ENCODE results near the gene HADH.

HADH gene

GRCh38 chr4:108036213-108036612, 46.5 kb downstream of the HADH start:
- Histone ChIP-seq H3K36me3 (ENCODE audit: control insufficient read depth, insufficient read depth, low read length) (no peaks in the 10 kb centered on the region), H3K9ac (no peak overlapping the region), H3K9me3 (ENCODE audit: control insufficient read depth, low read length) (no peaks in the 10 kb centered on the region), H3K27me3 (ENCODE audit: control insufficient read depth, insufficient read depth, low read length) (no peaks in the 10 kb centered on the region), H3K27ac (no peak overlapping the region), H2AFZ (no peak overlapping the region), H3K4me3 (ENCODE audit: low read depth, low read length) (no peak overlapping the region), H3K79me2 (no peaks in the 10 kb centered on the region), H3K4me2 (ENCODE audit: low read length) (no peak overlapping the region), H3K4me1 (no peaks in the 10 kb centered on the region)
- no peak for TF ChIP-seq CTCF (IDR thresholded peaks at IDR 0.05)

GRCh38 chr4:108037884-108038283, 48.2 kb downstream of the HADH start:
- Histone ChIP-seq H3K9me3 (ENCODE audit: control insufficient read depth, low read length) (no peaks in the 10 kb centered on the region), H3K36me3 (ENCODE audit: control insufficient read depth, insufficient read depth, low read length) (no peaks in the 10 kb centered on the region), H3K4me3 (ENCODE audit: low read depth, low read length) (no peak overlapping the region), H3K4me2 (ENCODE audit: low read length) (no peak overlapping the region), H3K27me3 (ENCODE audit: control insufficient read depth, insufficient read depth, low read length) (no peaks in the 10 kb centered on the region), H2AFZ (no peak overlapping the region), H3K79me2 (no peaks in the 10 kb centered on the region), H3K9ac (no peak overlapping the region), H3K27ac (no peak overlapping the region), H3K4me1 (no peaks in the 10 kb centered on the region)
- TF ChIP-seq CTCF (IDR thresholded peaks at IDR 0.05) = no peak

- peaks cover 2% of the 10 kb centered on the region for H3K4me1 ChIP-seq
- H3K4me2 ChIP-seq (ENCODE audit: low read length) = no peak overlapping the region
- H3K4me3 ChIP-seq (ENCODE audit: low read depth, low read length) = no peak overlapping the region
- H3K27ac ChIP-seq = no peak overlapping the region
- TF ChIP-seq CTCF (IDR thresholded peaks at IDR 0.05) = no peak
- H3K79me2 ChIP-seq = no peaks in the 10 kb centered on the region
- H2AFZ ChIP-seq = no peak overlapping the region
- no peaks in the 10 kb centered on the region for H3K9me3 ChIP-seq (ENCODE audit: control insufficient read depth, low read length)
- no peak overlapping the region for H3K9ac ChIP-seq
- no peaks in the 10 kb centered on the region for H3K27me3 ChIP-seq (ENCODE audit: control insufficient read depth, insufficient read depth, low read length)
- no peaks in the 10 kb centered on the region for H3K36me3 ChIP-seq (ENCODE audit: control insufficient read depth, insufficient read depth, low read length)
These were observed 53.2 kb downstream of the HADH start for GRCh38 chr4:108042927-108043326.

- Histone ChIP-seq H3K79me2 (no peaks in the 10 kb centered on the region), H3K36me3 (ENCODE audit: control insufficient read depth, insufficient read depth, low read length) (no peaks in the 10 kb centered on the region), H3K27me3 (ENCODE audit: control insufficient read depth, insufficient read depth, low read length) (no peaks in the 10 kb centered on the region), H3K4me2 (ENCODE audit: low read length) (no peak overlapping the region), H3K9me3 (ENCODE audit: control insufficient read depth, low read length) (no peaks in the 10 kb centered on the region), H3K27ac (no peak overlapping the region), H3K4me1 (peaks cover 2% of the 10 kb centered on the region), H3K4me3 (ENCODE audit: low read depth, low read length) (no peak overlapping the region), H3K9ac (no peak overlapping the region), H2AFZ (no peak overlapping the region)
- no peak for TF ChIP-seq CTCF (IDR thresholded peaks at IDR 0.05)
These were observed 53.8 kb downstream of the HADH start for GRCh38 chr4:108043526-108043925.

- Histone ChIP-seq H3K4me1 (peaks cover 2% of the 10 kb centered on the region), H3K79me2 (no peaks in the 10 kb centered on the region), H3K36me3 (ENCODE audit: control insufficient read depth, insufficient read depth, low read length) (no peaks in the 10 kb centered on the region), H3K9me3 (ENCODE audit: control insufficient read depth, low read length) (no peaks in the 10 kb centered on the region), H3K27me3 (ENCODE audit: control insufficient read depth, insufficient read depth, low read length) (no peaks in the 10 kb centered on the region), H3K4me2 (ENCODE audit: low read length) (no peak overlapping the region), H3K27ac (peak overlapping the region; percentile 70), H2AFZ (no peak overlapping the region), H3K9ac (no peak overlapping the region), H3K4me3 (ENCODE audit: low read depth, low read length) (no peak overlapping the region)
- no peak for TF ChIP-seq CTCF (IDR thresholded peaks at IDR 0.05)
These were observed 55.4 kb downstream of the HADH start for GRCh38 chr4:108044951-108045686.
